Astrocyte (in vitro differentiated cells and primary cell): ENCODE results near the gene GSN.

Experiments
- CTCF ChIP-seq: IDR thresholded peaks from 2 replicates; pipeline ENCODE4 v1.5.1; 2011; ENCODE audit warnings: low read depth, mild to moderate bottlenecking, inconsistent platforms, low read length, moderate library complexity; ENCODE audit not compliant: insufficient read depth
- EZH2 ChIP-seq: IDR thresholded peaks from 2 replicates; pipeline ENCODE4 v1.6.1; 2012; ENCODE audit warnings: mild to moderate bottlenecking, low read length, inconsistent platforms; ENCODE audit not compliant: insufficient read depth

- no peak for TF ChIP-seq CTCF
- no peak for TF ChIP-seq EZH2
Observed at GRCh38 chr9:121266906-121267650, 884 bp upstream of the GSN start.
